C4-2B (cell line): ENCODE results near the gene TCEAL7.
"Not testable (repeated sequence)": the region's sequence is repeated elsewhere in the genome, so short reads cannot be mapped to it uniquely, and the experiment has no call there.

ENCODE experiments used
- H3K27ac ChIP-seq: fragments of 450-650 bp; 2 replicates; pipeline ENCODE4 v1.5.1; 2017
- ZFX ChIP-seq: fragments of 450-650 bp; IDR thresholded peaks from 2 replicates; pipeline ENCODE4 v1.6.1; 2017
- TF ChIP-seq, protein P1 (sequence below): fragments of 450-650 bp; conservative IDR thresholded peaks from 2 replicates; pipeline ENCODE4 v1.5.1; 2017; ENCODE audit warnings: mild to moderate bottlenecking

TCEAL7 gene, protein sequence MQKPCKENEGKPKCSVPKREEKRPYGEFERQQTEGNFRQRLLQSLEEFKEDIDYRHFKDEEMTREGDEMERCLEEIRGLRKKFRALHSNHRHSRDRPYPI

DNA sequence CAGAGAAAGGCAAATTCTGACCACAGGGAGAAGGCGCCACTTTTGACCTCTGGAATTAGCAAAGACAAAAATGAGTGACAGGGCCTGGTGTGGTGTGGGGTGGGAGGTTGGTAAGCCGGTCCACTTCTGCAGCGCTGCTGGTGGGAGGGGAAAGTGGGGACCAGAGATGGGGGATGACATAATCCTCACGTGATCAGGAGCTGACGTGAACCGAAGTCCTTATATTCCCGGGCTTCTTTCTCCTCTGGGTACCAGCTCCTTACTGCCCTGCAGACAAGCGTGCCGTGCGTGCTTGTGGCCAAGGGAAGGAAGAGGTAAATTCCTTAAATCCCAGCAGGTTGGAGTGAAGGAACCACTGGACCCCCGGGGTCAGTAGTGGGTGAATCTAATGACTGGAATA, at the start of gene TCEAL7:
TCEAL7 (plus strand) TSS at position 249 of the 400 bp plus-strand sequence. CDS start 1,165 bp downstream, outside the sequence.
- TF ChIP-seq, protein P1, sequence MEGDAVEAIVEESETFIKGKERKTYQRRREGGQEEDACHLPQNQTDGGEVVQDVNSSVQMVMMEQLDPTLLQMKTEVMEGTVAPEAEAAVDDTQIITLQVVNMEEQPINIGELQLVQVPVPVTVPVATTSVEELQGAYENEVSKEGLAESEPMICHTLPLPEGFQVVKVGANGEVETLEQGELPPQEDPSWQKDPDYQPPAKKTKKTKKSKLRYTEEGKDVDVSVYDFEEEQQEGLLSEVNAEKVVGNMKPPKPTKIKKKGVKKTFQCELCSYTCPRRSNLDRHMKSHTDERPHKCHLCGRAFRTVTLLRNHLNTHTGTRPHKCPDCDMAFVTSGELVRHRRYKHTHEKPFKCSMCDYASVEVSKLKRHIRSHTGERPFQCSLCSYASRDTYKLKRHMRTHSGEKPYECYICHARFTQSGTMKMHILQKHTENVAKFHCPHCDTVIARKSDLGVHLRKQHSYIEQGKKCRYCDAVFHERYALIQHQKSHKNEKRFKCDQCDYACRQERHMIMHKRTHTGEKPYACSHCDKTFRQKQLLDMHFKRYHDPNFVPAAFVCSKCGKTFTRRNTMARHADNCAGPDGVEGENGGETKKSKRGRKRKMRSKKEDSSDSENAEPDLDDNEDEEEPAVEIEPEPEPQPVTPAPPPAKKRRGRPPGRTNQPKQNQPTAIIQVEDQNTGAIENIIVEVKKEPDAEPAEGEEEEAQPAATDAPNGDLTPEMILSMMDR = no peak
- no peak for TF ChIP-seq ZFX
- no peak within 1 kb of the TSS for H3K27ac ChIP-seq

DNA sequence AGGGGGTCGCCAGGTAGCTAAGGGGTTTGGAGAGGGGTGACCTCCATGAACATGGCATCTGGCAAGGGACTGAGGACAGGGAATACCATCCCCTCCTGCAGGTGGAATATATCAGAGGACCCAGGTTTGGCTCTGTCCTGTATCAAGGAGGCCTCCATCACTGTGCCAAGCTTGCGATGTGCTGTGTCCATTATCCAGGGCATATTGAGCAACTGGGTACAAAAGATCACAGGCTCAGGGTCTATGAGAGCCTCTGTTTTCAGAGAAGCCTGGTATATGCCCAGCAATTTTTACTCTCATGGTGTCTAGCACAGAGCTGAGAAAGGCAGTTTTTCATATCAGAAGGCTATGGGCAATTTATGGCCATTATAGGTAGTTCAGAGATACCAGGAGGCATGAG, 36.9 kb upstream of the TCEAL7 start:
- no peak overlapping the region for H3K27ac ChIP-seq
- TF ChIP-seq ZFX = no peak
- TF ChIP-seq, protein P1 = no peak

DNA sequence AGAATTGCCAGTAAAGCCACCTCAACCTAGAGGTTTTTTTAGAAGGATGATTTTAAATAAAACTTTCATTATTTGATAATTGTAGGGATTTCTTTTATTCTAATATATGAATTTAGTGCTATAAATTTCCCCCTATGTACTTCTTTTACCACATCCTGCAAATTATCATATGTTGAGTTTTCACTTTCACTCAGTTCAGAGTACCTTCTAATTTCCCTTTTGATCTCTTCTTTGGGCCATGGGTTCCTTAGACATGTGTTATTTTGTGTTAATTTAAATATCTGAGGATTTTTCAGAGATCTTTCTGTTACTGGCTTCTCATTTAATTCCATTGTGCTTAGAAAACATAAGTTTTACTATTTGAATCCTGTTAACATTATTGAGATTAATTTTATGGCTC, 25.3 kb upstream of the TCEAL7 start:
- TF ChIP-seq, protein P1 = no peak
- no peak for TF ChIP-seq ZFX
- H3K27ac ChIP-seq = no peak overlapping the region

DNA sequence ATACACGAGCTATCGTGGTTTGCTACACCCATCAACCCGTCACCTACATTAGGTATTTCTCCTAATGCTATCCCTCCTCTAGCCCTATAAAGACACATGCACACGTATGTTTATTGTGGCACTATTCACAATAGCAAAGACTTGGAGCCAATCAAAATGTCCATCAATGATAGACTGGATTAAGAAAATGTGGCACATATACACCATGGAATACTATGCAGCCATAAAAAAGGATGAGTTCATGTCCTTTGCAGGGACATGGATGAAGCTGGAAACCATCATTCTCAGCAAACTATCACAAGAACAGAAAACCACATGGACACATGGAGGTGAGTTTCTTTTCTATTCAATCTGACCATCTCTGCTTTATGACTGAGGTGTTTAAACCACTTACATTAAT, 24.4 kb upstream of the TCEAL7 start:
- H3K27ac ChIP-seq = not testable (repeated sequence)

DNA sequence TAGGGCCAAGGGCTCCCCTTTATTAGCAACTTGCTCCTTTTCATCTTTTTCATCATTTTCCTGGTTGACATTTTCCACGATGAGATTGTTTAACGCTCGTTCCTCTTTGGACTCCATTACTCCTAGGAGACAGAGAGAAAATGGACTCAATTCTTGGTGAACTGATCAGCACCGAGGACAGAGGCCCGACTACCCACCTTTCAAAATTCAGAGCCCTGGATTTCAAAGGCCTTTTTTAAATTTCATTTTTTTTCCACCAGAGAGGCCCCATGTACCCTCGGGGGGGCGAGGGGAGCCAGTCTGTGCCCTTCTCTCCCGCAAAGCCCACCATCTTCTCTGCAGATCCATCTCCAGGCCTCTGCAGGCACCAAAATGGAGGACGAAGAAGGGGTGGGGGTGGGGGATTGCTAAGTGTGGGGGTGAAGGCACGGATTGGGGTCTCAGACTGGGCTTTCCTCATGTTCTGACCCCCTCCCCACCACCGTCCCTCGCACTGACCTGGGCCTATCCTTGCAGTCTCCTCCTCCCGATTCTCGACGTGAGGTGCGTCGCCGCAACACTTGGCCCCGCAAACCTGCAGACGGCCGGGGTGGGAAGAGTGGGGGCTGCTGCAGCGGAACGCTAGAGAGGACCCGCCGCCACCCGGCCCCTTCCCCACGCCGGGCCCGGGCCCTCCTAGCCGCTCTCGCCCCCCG, 20.0 kb upstream of the TCEAL7 start:
- H3K27ac ChIP-seq = peak overlapping the region; percentile 68
- TF ChIP-seq ZFX = no peak
- TF ChIP-seq, protein P1 = no peak

DNA sequence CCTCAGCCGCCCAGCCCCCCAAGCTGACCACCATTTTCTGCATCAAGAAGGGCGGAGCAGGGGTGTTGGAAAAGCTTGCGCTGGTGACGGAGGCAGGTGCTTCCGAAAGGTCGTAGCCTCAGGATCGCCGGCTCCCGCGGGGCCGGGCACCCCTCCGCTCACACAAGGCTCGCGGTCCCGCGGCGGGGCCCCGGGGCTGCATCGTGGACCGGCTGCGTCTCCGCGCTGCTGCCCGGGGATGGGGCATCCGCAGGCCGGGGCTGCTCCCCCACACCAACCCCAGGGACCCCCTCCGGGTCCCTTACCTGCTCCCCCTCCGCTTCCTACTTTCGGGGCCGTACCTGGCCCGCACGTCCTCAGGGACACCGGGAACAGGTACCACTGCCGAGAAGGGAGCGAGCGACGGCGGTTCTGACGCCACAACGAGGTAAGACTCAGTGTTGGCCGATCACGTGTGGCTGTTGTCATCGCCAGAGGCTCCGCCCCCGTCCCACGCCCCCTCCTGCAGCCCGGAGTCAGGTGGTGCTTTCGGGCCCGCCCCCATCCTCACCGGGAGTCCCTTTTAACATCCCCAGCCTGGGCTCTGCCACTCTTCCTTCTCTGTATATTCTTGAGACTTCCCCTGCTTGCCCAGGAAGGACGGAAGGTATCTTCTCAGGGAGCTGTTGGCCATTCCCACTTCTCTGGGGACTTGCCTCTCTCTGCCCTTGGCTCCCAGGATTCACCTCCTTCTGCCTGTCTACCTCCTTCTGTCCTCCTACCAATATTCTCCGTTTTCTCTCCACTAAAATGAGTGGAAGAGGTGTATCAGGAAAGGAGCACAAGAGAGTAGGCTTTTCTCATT, 19.3 kb upstream of the TCEAL7 start, which contains the start of gene BEX2:
BEX2 (minus strand) TSS at position 436 of the 844 bp plus-strand sequence. CDS start 1,014 bp downstream, outside the sequence.
- H3K27ac ChIP-seq = peak within 1 kb of the TSS; percentile 68
- TF ChIP-seq, protein P1 = no peak
- no peak for TF ChIP-seq ZFX

DNA sequence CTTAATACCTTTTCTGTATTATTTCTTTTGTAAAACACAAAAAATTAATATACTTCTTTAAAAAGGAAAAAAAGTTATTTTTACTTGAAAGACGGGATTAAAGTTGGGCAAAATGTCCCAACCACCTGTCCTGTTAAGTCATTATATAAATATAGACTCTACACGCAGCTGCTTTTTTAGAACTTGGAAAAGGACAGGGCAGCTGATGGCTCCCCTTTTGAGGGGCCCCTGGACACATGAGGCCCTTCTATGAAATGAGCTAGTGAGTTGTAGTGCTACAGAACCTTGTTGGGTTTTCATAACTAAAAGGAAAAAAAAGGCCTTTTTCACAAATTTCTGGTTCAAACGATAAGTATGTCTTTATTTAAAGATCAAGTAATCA, 18.6 kb upstream of the TCEAL7 start:
- no peak for TF ChIP-seq ZFX
- TF ChIP-seq, protein P1 = no peak
- no peak overlapping the region; the same call in 1 of the 2 replicates for H3K27ac ChIP-seq
